HepG2 (cell line): ENCODE measurements around the gene OFD1. TPM values are rescaled to one million over a fixed set of nuclear protein-coding genes. Genes with fewer than 3 reads are reported as not detected.

Source experiments
- ATAC-seq: fragments of 200-7000 bp; cut with Tn5 transposase; 3 replicates; pipeline ENCODE4 v1.9.1; 2020; ENCODE audit warnings: mild to moderate bottlenecking, moderate library complexity
- BruUV-seq: library from RNA; stranded (reverse); fragments of 400-500 nt; replicated peaks from 2 replicates; lab custom pipeline; 2021; lab: Mats Ljungman, UMichigan
- CTCF ChIA-PET: fragments of 300-600 bp; formaldehyde crosslinking; extraction: SDS; loops from one replicate; lab custom pipeline; 2021; ENCODE audit warnings: low total read pairs, inconsistent platforms, low intra/inter-chr PET ratio; lab: Yijun Ruan, JAX
- POLR2A ChIA-PET: fragments of 350-600 bp; sonication (Branson Sonifier 250); formaldehyde crosslinking; loops from one replicate; lab custom pipeline; 2020; ENCODE audit warnings: antibody characterized with exemption, inconsistent platforms; lab: Yijun Ruan, JAX
- DNase-seq: peaks from one replicate; pipeline ENCODE4 v3.0.0-alpha.2; 2015; ENCODE audit warnings: low spot score
- FAIRE-seq: peaks from 3 replicates; lab custom pipeline; 2011; peaks lifted over from hg19 to GRCh38; lab: Jason Lieb, UNC
- H2AFZ ChIP-seq: one replicate; pipeline ENCODE4 v1.6.1; 2011; ENCODE audit warnings: low read length, inconsistent platforms
- H3K27ac ChIP-seq: fragments of 300-600 bp; 3 replicates; pipeline ENCODE4 v1.8.0; 2011; ENCODE audit warnings: mixed run types, mild to moderate bottlenecking, mixed read lengths, low read length, inconsistent platforms; ENCODE audit not compliant: insufficient read depth; ENCODE audit errors: extremely low read length
- H3K27me3 ChIP-seq, 2 experiments: fragments of 200-600 bp in 1 of 2; 2 replicates in 1 of 2; 3 replicates in 1 of 2; pipeline versions ENCODE4 v1.6.0 to v1.8.0; 2011; ENCODE audit warnings: low read length in 2 of 2, mild to moderate bottlenecking in 2 of 2, moderate library complexity in 2 of 2, inconsistent platforms in 1 of 2; ENCODE audit not compliant: insufficient read depth in 2 of 2, control insufficient read depth in 1 of 2
- H3K36me3 ChIP-seq, 2 experiments: fragments of 200-600 bp in 1 of 2; replicated peaks in 1 of 2; 2 replicates in 1 of 2; 3 replicates in 1 of 2; pipeline versions ENCODE4 v1.5.1 to v1.8.0; 2011; ENCODE audit warnings: low read length in 2 of 2, inconsistent platforms in 1 of 2; ENCODE audit not compliant: insufficient read depth in 2 of 2, control insufficient read depth in 1 of 2
- H3K4me1 ChIP-seq: 2 replicates; pipeline ENCODE4 v1.5.1; 2012; ENCODE audit warnings: low read length, inconsistent platforms; ENCODE audit not compliant: insufficient read depth
- H3K4me2 ChIP-seq: 2 replicates; pipeline ENCODE4 v1.6.0; 2011; ENCODE audit warnings: low read depth, low read length, inconsistent platforms
- H3K4me3 ChIP-seq, 3 experiments: fragments of 200-600 bp in 1 of 3; sonication (generic), shearing (Covaris generic) in 1 of 3; replicated peaks in 1 of 3; 2 replicates each; pipeline ENCODE4 v1.5.1; 2011 to 2016; ENCODE audit warnings: low read length in 3 of 3, inconsistent platforms in 2 of 3, low read depth in 2 of 3, mild to moderate bottlenecking in 2 of 3, control low read depth in 1 of 3, mixed read lengths in 1 of 3; ENCODE audit not compliant: insufficient read depth in 1 of 3
- H3K79me2 ChIP-seq: one replicate; pipeline ENCODE4 v1.6.1; 2011; ENCODE audit warnings: low read length, inconsistent platforms; ENCODE audit not compliant: insufficient read depth
- H3K9ac ChIP-seq: 2 replicates; pipeline ENCODE4 v1.6.0; 2011; ENCODE audit warnings: mild to moderate bottlenecking, low read depth, low read length, inconsistent platforms; ENCODE audit not compliant: insufficient read depth
- H3K9me3 ChIP-seq: 2 replicates; pipeline ENCODE4 v1.5.1; 2012; ENCODE audit warnings: mild to moderate bottlenecking, low read length
- H4K20me1 ChIP-seq: 2 replicates; pipeline ENCODE4 v1.6.0; 2011; ENCODE audit warnings: inconsistent platforms, mild to moderate bottlenecking, low read length, moderate library complexity; ENCODE audit not compliant: insufficient read depth
- CENPT ChIP-seq: sonication (generic); formaldehyde crosslinking; IDR thresholded peaks from 2 replicates; pipeline ENCODE4 v1.8.0; 2022; ENCODE audit warnings: low read depth, mild to moderate bottlenecking, moderate library complexity, missing genetic modification reagents
- ZNF205 ChIP-seq: IDR thresholded peaks from 2 replicates; pipeline ENCODE4 v1.6.1; 2018; ENCODE audit warnings: missing biosample characterization, missing genetic modification reagents
- WGBS: methylation state at CpG from one replicate; pipeline ENCODE4 v1.1.6; 2017; ENCODE audit warnings: low lambda C conversion rate; 5-methylcytosine and 5-hydroxymethylcytosine counted together
- in situ Hi-C: cut with HindIII; loops from 2 replicates; pipeline ENCODE4 v1.10.0; 2017; ENCODE audit warnings: low pct_unique_long_range_greater_than_20kb; ENCODE audit not compliant: extremely low pct_ligation_motif_present
- intact Hi-C: fragments of 100-400 bp; cut with micrococcal nuclease; formaldehyde crosslinking; loops from one replicate; pipeline ENCODE4 v1.10.0; 2022; ENCODE audit not compliant: unreplicated experiment
- polyA plus RNA-seq, 8 experiments: library from polyadenylated mRNA; depleted of rRNA in 3 of 8; stranded (reverse) in 7 of 8; unstranded in 1 of 8; fragments of >200 nt; fragmentation: Illumina TruSeq in 4 of 8; extraction: Trizol in 4 of 8; gene quantifications; 2 replicates each; pipeline versions ENCODE4 v1.2.1 to v1.2.3, GENCODE V29; 2011 to 2016; ENCODE audit warnings: low read depth in 4 of 8, missing spikeins in 1 of 8, mixed read lengths in 1 of 8; ENCODE audit not compliant: insufficient read depth in 1 of 8
- total RNA-seq, 5 experiments: library from RNA; depleted of rRNA; stranded (reverse); fragments of >200 nt; fragmentation: Illumina TruSeq; extraction: Trizol; gene quantifications; 2 replicates each; pipeline ENCODE4 v1.2.3, GENCODE V29; 2016; ENCODE audit warnings: low read depth in 1 of 5
- TF ChIP-seq, protein P1 (sequence below), 2 experiments: sonication (generic) in 1 of 2; formaldehyde crosslinking in 1 of 2; IDR thresholded peaks; 2 replicates each; pipeline versions ENCODE4 v1.5.1 to v1.6.1; 2011 to 2020; ENCODE audit warnings: borderline replicate concordance in 1 of 2, low read depth in 1 of 2, low read length in 1 of 2, mild to moderate bottlenecking in 1 of 2, missing genetic modification reagents in 1 of 2, moderate library complexity in 1 of 2
- TF ChIP-seq, protein P2 (sequence below): sonication (generic); formaldehyde crosslinking; IDR thresholded peaks from 2 replicates; pipeline ENCODE4 v1.4.0; 2020; ENCODE audit warnings: missing genetic modification reagents

Gene OFD1
- total and polyA plus RNA-seq, 2 of the 13 experiments (the other 11 are each of a cell fraction or from before 2014, with no cell fraction given), result 14.9 to 16.4 TPM

DNA sequence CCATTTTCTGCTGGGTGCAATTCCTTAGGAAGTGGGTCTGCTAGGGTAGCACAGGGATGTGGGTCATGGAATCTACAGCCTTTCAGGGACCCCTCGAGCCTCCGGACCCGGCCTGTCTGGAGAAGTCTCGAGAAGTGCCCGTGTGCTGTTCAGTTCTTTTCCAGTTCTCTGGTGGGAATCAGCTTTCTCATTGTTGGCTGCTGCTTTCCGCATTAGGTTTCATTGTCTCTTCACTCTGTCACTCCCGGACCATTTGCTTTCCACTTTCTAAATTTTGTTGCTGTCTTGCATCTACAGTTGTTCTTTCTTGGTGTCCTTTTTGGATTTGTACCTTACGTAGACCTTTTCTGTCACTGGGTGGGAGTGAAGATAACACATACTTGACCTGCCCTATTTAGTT is 39.6 kb upstream of the OFD1 start:
- no peaks in the 10 kb centered on the region for H3K9me3 ChIP-seq
- intact Hi-C loops, result no loop called here
- no TSS peak for BruUV-seq
- no peaks in the 10 kb centered on the region for H3K27me3 ChIP-seq
- 97% methylated on average over 6 of the region's 8 CpGs for WGBS
- H4K20me1 ChIP-seq, result 0 out of 2 replicates have a peak, but pooled peaks cover 3% of the 10 kb centered on the region
- TF ChIP-seq ZNF205 (CRISPR knock-in tag), result no peak
- TF ChIP-seq, protein P1, sequence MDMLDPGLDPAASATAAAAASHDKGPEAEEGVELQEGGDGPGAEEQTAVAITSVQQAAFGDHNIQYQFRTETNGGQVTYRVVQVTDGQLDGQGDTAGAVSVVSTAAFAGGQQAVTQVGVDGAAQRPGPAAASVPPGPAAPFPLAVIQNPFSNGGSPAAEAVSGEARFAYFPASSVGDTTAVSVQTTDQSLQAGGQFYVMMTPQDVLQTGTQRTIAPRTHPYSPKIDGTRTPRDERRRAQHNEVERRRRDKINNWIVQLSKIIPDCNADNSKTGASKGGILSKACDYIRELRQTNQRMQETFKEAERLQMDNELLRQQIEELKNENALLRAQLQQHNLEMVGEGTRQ (IDR thresholded peaks at IDR 0.05; ENCODE audit: low read depth, low read length), result no peak
- TF ChIP-seq, protein P1 (CRISPR knock-in tag; IDR thresholded peaks at IDR 0.05; ENCODE audit: borderline replicate concordance), result no peak
- TF ChIP-seq, all 625 proteins: peak for 0
- Histone ChIP-seq H3K4me1 (peaks cover 43% of the 10 kb centered on the region), H3K4me3 (no peak overlapping the region), H3K27ac (no peak overlapping the region), H3K9ac (no peak overlapping the region), H2AFZ (no peak overlapping the region), H3K36me3 (no peaks in the 10 kb centered on the region), H3K4me2 (no peak overlapping the region), H3K79me2 (peaks cover 72% of the 10 kb centered on the region)
- CTCF ChIA-PET, result no interaction called here
- POLR2A ChIA-PET, result no interaction called here
- no peak for FAIRE-seq
- ATAC-seq, result no peak
- DNase-seq, result no peak
- in situ Hi-C loops, result no loop called here

DNA sequence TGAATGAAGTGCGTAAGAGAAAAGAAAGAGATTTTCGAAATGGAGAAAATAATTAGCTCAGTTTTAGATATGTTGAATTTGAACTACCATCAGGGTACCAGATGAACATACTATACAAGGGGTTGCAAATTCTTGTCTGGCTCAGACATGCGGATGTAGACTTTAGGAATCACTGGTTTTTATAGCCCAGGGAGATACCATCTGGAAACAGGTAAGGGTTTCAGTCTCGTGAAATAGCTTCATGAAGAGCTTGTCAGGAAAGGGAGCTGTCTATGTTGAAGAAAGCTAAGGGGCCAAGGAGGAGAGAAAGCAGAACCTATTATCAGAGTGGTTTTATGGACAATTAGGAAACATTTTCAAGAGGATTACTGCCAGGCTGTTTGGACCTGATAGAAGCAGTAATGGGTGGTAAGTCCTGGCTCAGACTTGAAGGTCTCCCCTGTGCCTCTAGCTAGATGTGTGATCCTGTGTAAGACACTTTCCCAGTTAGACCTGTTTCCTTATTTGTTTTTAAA is 38.9 kb upstream of the OFD1 start:
- H3K27ac ChIP-seq, result no peak overlapping the region
- no peak overlapping the region for H2AFZ ChIP-seq
- ATAC-seq (no peak), FAIRE-seq (no peak), DNase-seq (no peak)
- no peaks in the 10 kb centered on the region for H3K9me3 ChIP-seq
- BruUV-seq, result no TSS peak
- H3K4me2 ChIP-seq, result no peak overlapping the region
- no peaks in the 10 kb centered on the region for H3K36me3 ChIP-seq
- peaks cover 68% of the 10 kb centered on the region for H3K79me2 ChIP-seq
- no peak overlapping the region for H3K9ac ChIP-seq
- 0 out of 2 replicates have a peak, but pooled peaks cover 3% of the 10 kb centered on the region for H4K20me1 ChIP-seq
- 95% methylated on average over 4 of the region's 4 CpGs for WGBS
- intact Hi-C loops (no loop called here), in situ Hi-C loops (no loop called here)
- H3K4me3 ChIP-seq, result no peak overlapping the region
- ChIA-PET POLR2A (no interaction called here), CTCF (no interaction called here)
- TF ChIP-seq, protein P2, sequence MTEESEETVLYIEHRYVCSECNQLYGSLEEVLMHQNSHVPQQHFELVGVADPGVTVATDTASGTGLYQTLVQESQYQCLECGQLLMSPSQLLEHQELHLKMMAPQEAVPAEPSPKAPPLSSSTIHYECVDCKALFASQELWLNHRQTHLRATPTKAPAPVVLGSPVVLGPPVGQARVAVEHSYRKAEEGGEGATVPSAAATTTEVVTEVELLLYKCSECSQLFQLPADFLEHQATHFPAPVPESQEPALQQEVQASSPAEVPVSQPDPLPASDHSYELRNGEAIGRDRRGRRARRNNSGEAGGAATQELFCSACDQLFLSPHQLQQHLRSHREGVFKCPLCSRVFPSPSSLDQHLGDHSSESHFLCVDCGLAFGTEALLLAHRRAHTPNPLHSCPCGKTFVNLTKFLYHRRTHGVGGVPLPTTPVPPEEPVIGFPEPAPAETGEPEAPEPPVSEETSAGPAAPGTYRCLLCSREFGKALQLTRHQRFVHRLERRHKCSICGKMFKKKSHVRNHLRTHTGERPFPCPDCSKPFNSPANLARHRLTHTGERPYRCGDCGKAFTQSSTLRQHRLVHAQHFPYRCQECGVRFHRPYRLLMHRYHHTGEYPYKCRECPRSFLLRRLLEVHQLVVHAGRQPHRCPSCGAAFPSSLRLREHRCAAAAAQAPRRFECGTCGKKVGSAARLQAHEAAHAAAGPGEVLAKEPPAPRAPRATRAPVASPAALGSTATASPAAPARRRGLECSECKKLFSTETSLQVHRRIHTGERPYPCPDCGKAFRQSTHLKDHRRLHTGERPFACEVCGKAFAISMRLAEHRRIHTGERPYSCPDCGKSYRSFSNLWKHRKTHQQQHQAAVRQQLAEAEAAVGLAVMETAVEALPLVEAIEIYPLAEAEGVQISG (CRISPR knock-in tag), result no peak
- no peak for TF ChIP-seq CENPT (CRISPR knock-in tag)
- H3K27me3 ChIP-seq, result no peaks in the 10 kb centered on the region
- peaks cover 39% of the 10 kb centered on the region for H3K4me1 ChIP-seq
